ENCODE data around the gene IPO11. TPM values are rescaled to one million over a fixed set of nuclear protein-coding genes. Genes with fewer than 3 reads are reported as not detected.

IPO11 gene
- total RNA-seq, 1 donor from 2014 or later = 30.3 TPM

DNA sequence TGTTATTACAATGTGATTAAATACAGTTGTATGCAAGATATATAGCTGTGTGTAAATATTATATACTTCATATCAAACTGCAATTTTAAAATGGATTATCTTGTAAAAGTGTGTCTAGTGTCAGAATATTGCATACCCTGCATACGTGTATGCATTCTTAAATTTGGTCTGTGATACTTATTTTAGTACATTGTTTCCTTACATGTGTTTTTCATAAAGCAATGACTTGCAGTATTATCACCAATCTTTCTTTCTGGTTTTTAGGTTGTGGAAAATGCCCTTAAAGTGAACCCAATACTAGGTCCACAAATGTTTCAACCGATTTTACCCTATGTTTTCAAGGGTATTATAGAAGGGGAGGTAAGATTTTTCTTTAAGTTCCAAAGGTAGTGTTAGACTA is 137.5 kb downstream of the IPO11 start:
- Histone ChIP-seq H3K36me3 (peaks cover 24% of the 10 kb centered on the region), H3K4me1 (no peaks in the 10 kb centered on the region), H3K27ac (replicated peaks) (no peak overlapping the region), H3K27me3 (ENCODE audit: low read depth) (no peaks in the 10 kb centered on the region), H3K9me3 (replicated peaks) (no peaks in the 10 kb centered on the region), H3K4me3 (no peak overlapping the region)
- TF ChIP-seq, protein P1, sequence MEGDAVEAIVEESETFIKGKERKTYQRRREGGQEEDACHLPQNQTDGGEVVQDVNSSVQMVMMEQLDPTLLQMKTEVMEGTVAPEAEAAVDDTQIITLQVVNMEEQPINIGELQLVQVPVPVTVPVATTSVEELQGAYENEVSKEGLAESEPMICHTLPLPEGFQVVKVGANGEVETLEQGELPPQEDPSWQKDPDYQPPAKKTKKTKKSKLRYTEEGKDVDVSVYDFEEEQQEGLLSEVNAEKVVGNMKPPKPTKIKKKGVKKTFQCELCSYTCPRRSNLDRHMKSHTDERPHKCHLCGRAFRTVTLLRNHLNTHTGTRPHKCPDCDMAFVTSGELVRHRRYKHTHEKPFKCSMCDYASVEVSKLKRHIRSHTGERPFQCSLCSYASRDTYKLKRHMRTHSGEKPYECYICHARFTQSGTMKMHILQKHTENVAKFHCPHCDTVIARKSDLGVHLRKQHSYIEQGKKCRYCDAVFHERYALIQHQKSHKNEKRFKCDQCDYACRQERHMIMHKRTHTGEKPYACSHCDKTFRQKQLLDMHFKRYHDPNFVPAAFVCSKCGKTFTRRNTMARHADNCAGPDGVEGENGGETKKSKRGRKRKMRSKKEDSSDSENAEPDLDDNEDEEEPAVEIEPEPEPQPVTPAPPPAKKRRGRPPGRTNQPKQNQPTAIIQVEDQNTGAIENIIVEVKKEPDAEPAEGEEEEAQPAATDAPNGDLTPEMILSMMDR (IDR thresholded peaks at IDR 0.05; ENCODE audit: borderline replicate concordance) = no peak
- no peak for DNase-seq
- intact Hi-C loops (cut with micrococcal nuclease) = no loop called here

DNA sequence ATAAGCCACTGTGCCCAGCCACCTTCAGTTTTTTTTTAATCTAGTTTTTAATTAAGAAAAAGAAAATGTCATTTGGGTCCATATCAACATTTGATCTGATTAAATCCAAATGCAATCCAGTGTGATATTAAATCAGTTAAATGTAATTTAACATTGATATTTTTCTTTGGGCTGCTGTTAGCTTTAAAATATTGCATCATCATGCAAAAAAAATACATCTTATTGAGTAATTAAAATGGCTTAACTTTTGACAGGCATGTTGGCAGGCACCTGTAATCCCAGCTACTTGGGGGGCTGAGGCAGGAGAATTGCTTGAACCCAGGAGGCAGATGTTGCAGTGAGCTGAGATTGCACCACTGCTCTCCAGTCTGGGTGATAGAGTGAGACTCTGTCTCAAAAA is 143.4 kb downstream of the IPO11 start:
- no peaks in the 10 kb centered on the region for H3K27me3 ChIP-seq (ENCODE audit: low read depth)
- intact Hi-C loops (cut with micrococcal nuclease) = no loop called here
- TF ChIP-seq, protein P1 (IDR thresholded peaks at IDR 0.05; ENCODE audit: borderline replicate concordance) = no peak
- no peak for DNase-seq
- H3K4me1 ChIP-seq = peaks cover 5% of the 10 kb centered on the region
- no peak overlapping the region for H3K27ac ChIP-seq (replicated peaks)
- H3K9me3 ChIP-seq (replicated peaks) = no peaks in the 10 kb centered on the region
- H3K4me3 ChIP-seq = no peak overlapping the region
- peaks cover 43% of the 10 kb centered on the region for H3K36me3 ChIP-seq

DNA sequence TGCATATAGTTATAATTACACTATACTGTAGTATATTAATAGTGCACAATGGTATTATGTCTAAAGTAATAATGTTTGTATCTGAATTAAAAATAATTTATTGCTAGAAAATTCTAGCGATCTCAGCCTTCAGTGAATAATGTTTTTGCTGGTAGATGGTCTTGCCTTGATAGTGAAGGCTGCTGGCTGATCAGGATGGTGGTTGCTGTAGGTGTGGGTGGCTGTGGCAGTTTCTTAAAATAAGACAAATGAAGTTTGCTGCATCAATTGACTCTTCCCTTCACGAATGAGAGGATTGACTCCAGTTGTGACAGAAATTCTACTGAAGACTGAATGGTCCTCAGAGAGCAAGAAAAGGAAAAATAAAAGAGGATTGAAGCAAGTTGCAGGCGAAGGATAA is 146.4 kb downstream of the IPO11 start:
- TF ChIP-seq, protein P1 (IDR thresholded peaks at IDR 0.05; ENCODE audit: borderline replicate concordance) = no peak
- Histone ChIP-seq H3K9me3 (replicated peaks) (no peaks in the 10 kb centered on the region), H3K27ac (replicated peaks) (no peak overlapping the region), H3K4me3 (no peak overlapping the region), H3K4me1 (peaks cover 5% of the 10 kb centered on the region), H3K36me3 (peaks cover 50% of the 10 kb centered on the region), H3K27me3 (ENCODE audit: low read depth) (no peaks in the 10 kb centered on the region)
- intact Hi-C loops (cut with micrococcal nuclease) = no loop called here
- no peak for DNase-seq

DNA sequence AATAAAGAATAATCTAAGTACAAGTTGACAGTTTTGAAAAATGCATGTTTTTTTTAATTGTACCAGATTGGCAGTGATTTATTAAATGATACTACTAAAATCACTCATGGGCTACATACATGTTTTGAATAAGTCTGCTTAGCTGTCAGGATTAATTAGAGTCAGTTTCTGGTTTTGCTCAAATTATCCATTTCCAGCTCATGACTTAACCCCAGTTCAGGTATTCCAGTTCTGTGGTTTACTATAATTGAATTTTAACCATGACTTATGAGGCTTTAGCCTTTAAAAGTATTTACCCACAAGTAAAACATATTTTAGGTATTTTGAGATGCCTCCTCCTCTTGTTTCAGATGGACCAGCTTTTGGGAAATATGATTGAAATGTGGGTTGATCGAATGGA is 148.2 kb downstream of the IPO11 start:
- peaks cover 5% of the 10 kb centered on the region for H3K4me1 ChIP-seq
- DNase-seq = no peak
- intact Hi-C loops (cut with micrococcal nuclease) = no loop called here
- peaks cover 45% of the 10 kb centered on the region for H3K36me3 ChIP-seq
- no peak overlapping the region for H3K4me3 ChIP-seq
- H3K27me3 ChIP-seq (ENCODE audit: low read depth) = no peaks in the 10 kb centered on the region
- H3K27ac ChIP-seq (replicated peaks) = no peak overlapping the region
- H3K9me3 ChIP-seq (replicated peaks) = peaks cover 6% of the 10 kb centered on the region
- TF ChIP-seq, protein P1 (IDR thresholded peaks at IDR 0.05; ENCODE audit: borderline replicate concordance) = no peak

DNA sequence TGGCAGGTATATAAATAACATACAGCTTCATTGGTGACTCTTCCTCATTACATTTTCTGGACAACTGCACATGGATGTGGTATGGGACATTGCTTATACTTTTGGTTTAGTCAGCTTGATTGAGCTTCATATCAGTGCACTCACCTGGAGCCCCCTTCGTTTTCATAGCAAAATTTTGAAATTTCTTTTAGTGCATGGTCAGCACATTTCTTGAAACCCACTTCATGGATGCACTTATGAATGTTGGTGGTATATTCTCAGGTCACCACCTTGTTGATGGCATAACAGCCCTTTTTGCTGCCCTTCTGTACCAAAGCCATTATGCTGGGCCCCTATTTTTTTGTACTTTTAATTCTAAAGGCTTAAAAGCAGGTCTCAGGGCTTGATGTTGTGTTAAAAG is 149.3 kb downstream of the IPO11 start:
- peaks cover 17% of the 10 kb centered on the region for H3K9me3 ChIP-seq (replicated peaks)
- no peak overlapping the region for H3K27ac ChIP-seq (replicated peaks)
- H3K36me3 ChIP-seq = peaks cover 56% of the 10 kb centered on the region
- no peak for DNase-seq
- TF ChIP-seq, protein P1 (IDR thresholded peaks at IDR 0.05; ENCODE audit: borderline replicate concordance) = no peak
- no peak overlapping the region for H3K4me3 ChIP-seq
- H3K27me3 ChIP-seq (ENCODE audit: low read depth) = no peaks in the 10 kb centered on the region
- intact Hi-C loops (cut with micrococcal nuclease) = no loop called here
- peaks cover 5% of the 10 kb centered on the region for H3K4me1 ChIP-seq

DNA sequence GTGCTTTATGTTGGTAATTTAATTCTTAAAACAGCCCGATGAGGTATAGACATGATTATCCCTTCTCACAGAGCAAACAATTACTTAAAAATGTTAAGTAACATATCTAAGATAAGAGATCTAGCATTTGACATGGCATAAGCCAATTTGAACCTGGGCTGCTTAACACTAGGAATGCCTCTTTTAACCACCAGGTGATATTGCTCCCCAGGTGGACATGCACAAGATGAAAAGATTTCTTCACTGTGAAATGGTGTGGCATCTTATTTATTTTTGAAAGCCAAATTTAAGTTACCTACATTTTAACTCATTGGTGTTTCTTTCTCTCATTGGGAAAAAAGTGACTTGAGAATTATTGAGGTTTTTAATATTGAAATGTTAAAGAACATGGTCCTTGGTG is 150.3 kb downstream of the IPO11 start:
- peaks cover 27% of the 10 kb centered on the region for H3K9me3 ChIP-seq (replicated peaks)
- intact Hi-C loops (cut with micrococcal nuclease) = no loop called here
- peaks cover 66% of the 10 kb centered on the region for H3K36me3 ChIP-seq

More for the DNA sequence above, 150.3 kb downstream of the IPO11 start:
- no peak for DNase-seq
- Histone ChIP-seq H3K27me3 (ENCODE audit: low read depth) (no peaks in the 10 kb centered on the region), H3K4me1 (peaks cover 5% of the 10 kb centered on the region), H3K27ac (replicated peaks) (no peak overlapping the region), H3K4me3 (no peak overlapping the region)
- TF ChIP-seq, protein P1 (IDR thresholded peaks at IDR 0.05; ENCODE audit: borderline replicate concordance) = no peak
